PC-3 (cell line): Measurements from ENCODE around the gene EPGN. TPM values are rescaled to one million over a fixed set of nuclear protein-coding genes. Genes with fewer than 3 reads are reported as not detected.
A peak's percentile ranks its signal among the peaks of the same experiment; 100 is the strongest.
"Not testable (repeated sequence)": the region's sequence is repeated elsewhere in the genome, so short reads cannot be mapped to it uniquely, and the experiment has no call there.

ENCODE experiments used
- ATAC-seq: fragments of 200-7000 bp; cut with Tn5 transposase; 2 replicates; pipeline ENCODE4 v1.9.1; 2020; ENCODE audit warnings: mild to moderate bottlenecking, moderate library complexity
- BruUV-seq: library from RNA; stranded (reverse); fragments of 400-500 nt; replicated peaks from 2 replicates; lab custom pipeline; 2021; lab: Mats Ljungman, UMichigan
- CTCF ChIA-PET: fragments of 300-600 bp; sonication (Branson Sonifier 250); formaldehyde crosslinking; loops from one replicate; lab custom pipeline; 2022; ENCODE audit warnings: antibody characterized with exemption; lab: Charles Lee
- POLR2A ChIA-PET: fragments of 300-600 bp; sonication (Branson Sonifier 250); formaldehyde crosslinking; loops from one replicate; lab custom pipeline; 2022; ENCODE audit warnings: antibody characterized with exemption; ENCODE audit not compliant: unreplicated experiment; lab: Charles Lee
- DNase-seq: peaks from one replicate; pipeline ENCODE4 v3.0.0-alpha.2; 2015
- H2AFZ ChIP-seq: fragments of 300-600 bp; sonication (generic); 2 replicates; pipeline ENCODE4 v1.6.0; 2016; ENCODE audit warnings: antibody characterized with exemption, low read length
- H3F3A ChIP-seq: fragments of 300-600 bp; sonication (generic); one replicate; pipeline ENCODE4 v1.6.0; 2017; ENCODE audit warnings: antibody characterized with exemption, low read length, control low read depth, mild to moderate bottlenecking; ENCODE audit not compliant: unreplicated experiment
- H3K27ac ChIP-seq: fragments of 300-600 bp; sonication (generic); 2 replicates; pipeline ENCODE4 v1.5.1; 2016; ENCODE audit warnings: mild to moderate bottlenecking, low read length
- H3K27me3 ChIP-seq: fragments of 300-600 bp; sonication (generic); 2 replicates; pipeline ENCODE4 v1.6.1; 2016; ENCODE audit warnings: low read length, mixed read lengths
- H3K36me3 ChIP-seq: fragments of 300-600 bp; sonication (generic); 2 replicates; pipeline ENCODE4 v1.6.1; 2016; ENCODE audit warnings: low read depth, mixed run types, low read length, mixed read lengths
- H3K4me1 ChIP-seq: fragments of 300-600 bp; sonication (generic); 2 replicates; pipeline ENCODE4 v1.5.1; 2016; ENCODE audit warnings: low read length; ENCODE audit not compliant: insufficient read depth
- H3K4me2 ChIP-seq: fragments of 300-600 bp; sonication (generic); 2 replicates; pipeline ENCODE4 v1.6.0; 2016; ENCODE audit warnings: low read length
- H3K4me3 ChIP-seq: fragments of 300-600 bp; sonication (generic); 2 replicates; pipeline ENCODE4 v1.5.1; 2016; ENCODE audit warnings: mild to moderate bottlenecking, low read length, mixed read lengths
- H3K79me2 ChIP-seq: fragments of 300-600 bp; sonication (generic); 2 replicates; pipeline ENCODE4 v1.6.1; 2017; ENCODE audit warnings: low read length, mixed read lengths
- H3K9ac ChIP-seq: fragments of 300-600 bp; sonication (generic); 2 replicates; pipeline ENCODE4 v1.6.0; 2016; ENCODE audit warnings: mild to moderate bottlenecking, low read length
- H3K9me2 ChIP-seq: fragments of 300-600 bp; sonication (generic); replicated peaks from 2 replicates; pipeline ENCODE4 v1.6.1; 2016; ENCODE audit warnings: mixed run types, low read length, mixed read lengths
- H3K9me3 ChIP-seq: fragments of 300-600 bp; sonication (generic); 2 replicates; pipeline ENCODE4 v1.6.1; 2016; ENCODE audit warnings: low read length, mixed read lengths
- H4K20me1 ChIP-seq: fragments of 300-600 bp; sonication (generic); 2 replicates; pipeline ENCODE4 v1.6.1; 2016; ENCODE audit warnings: low read length, mixed read lengths
- CTCF ChIP-seq: fragments of 300-600 bp; sonication (generic); conservative IDR thresholded peaks from 2 replicates; pipeline ENCODE4 v1.5.1; 2017; ENCODE audit warnings: antibody characterized with exemption, low read depth, mild to moderate bottlenecking, low read length
- EZH2 ChIP-seq: fragments of 300-600 bp; sonication (generic); IDR thresholded peaks from one replicate; pipeline ENCODE4 v1.6.1; 2017; ENCODE audit warnings: antibody characterized with exemption, mild to moderate bottlenecking, low read length; ENCODE audit not compliant: unreplicated experiment
- EZH2phosphoT487 ChIP-seq: fragments of 300-600 bp; sonication (generic); IDR thresholded peaks from 2 replicates; pipeline ENCODE4 v1.6.1; 2018; ENCODE audit warnings: mild to moderate bottlenecking, antibody characterized with exemption, low read length, borderline replicate concordance
- intact Hi-C: fragments of 100-400 bp; cut with micrococcal nuclease; formaldehyde crosslinking; loops from 2 replicates; pipeline ENCODE4 v1.9.0; 2023
- total RNA-seq: library from RNA; depleted of rRNA; stranded (reverse); fragments of >200 nt; gene quantifications from 2 replicates; pipeline ENCODE4 v1.2.3, GENCODE V29; 2014

The EPGN gene
- total RNA-seq, 1 experiment from 2014 or later = 98.0 TPM

- H3K9me2 ChIP-seq = no peaks in the 10 kb centered on the region
- no peaks in the 10 kb centered on the region; the same call in 1 of the 2 replicates for H3K36me3 ChIP-seq
- H3K79me2 ChIP-seq = no peaks in the 10 kb centered on the region
- no peak overlapping the region for H3K9ac ChIP-seq
- H3K9me3 ChIP-seq = no peaks in the 10 kb centered on the region
- no peak overlapping the region for H3K27ac ChIP-seq
- no peak overlapping the region for H3K4me2 ChIP-seq
- intact Hi-C loops = no loop called here
- H3K4me1 ChIP-seq = peaks cover 17% of the 10 kb centered on the region
- no peak overlapping the region for H2AFZ ChIP-seq
- ATAC-seq (peak; percentile 37), DNase-seq (no peak)
- H3K27me3 ChIP-seq = no peaks in the 10 kb centered on the region
- no peaks in the 10 kb centered on the region for H4K20me1 ChIP-seq
- POLR2A ChIA-PET = no interaction called here
- TF ChIP-seq CTCF = no peak
- TF ChIP-seq EZH2 = no peak
- no peak for TF ChIP-seq EZH2phosphoT487
- CTCF ChIA-PET = no interaction called here
- no peaks in the 10 kb centered on the region for H3F3A ChIP-seq
- BruUV-seq = no TSS peak
- H3K4me3 ChIP-seq = no peak overlapping the region
Measured at GRCh38 chr4:74339501-74339900, 31.2 kb downstream of the EPGN start.

GRCh38 chr4:74340421-74340820, 32.2 kb downstream of the EPGN start:
- H3K4me3 ChIP-seq, ATAC-seq, H3K36me3 ChIP-seq, CTCF ChIA-PET, H3K9me2 ChIP-seq, BruUV-seq, H2AFZ ChIP-seq, H3K9ac ChIP-seq, H3K79me2 ChIP-seq, intact Hi-C loops, H3K9me3 ChIP-seq, H3K27ac ChIP-seq, POLR2A ChIA-PET, H3F3A ChIP-seq, H3K27me3 ChIP-seq, H4K20me1 ChIP-seq, H3K4me2 ChIP-seq, DNase-seq: not testable (repeated sequence)
- H3K4me1 ChIP-seq = peaks cover 17% of the 10 kb centered on the region

GRCh38 chr4:74344031-74344430, 35.8 kb downstream of the EPGN start:
- CTCF ChIA-PET = no interaction called here
- Histone ChIP-seq H3K9ac (no peak overlapping the region), H3K79me2 (no peaks in the 10 kb centered on the region), H4K20me1 (no peaks in the 10 kb centered on the region), H3K9me3 (no peaks in the 10 kb centered on the region), H2AFZ (no peak overlapping the region), H3K9me2 (no peaks in the 10 kb centered on the region), H3K4me3 (no peak overlapping the region), H3K36me3 (no peaks in the 10 kb centered on the region; the same call in 1 of the 2 replicates), H3K27ac (no peak overlapping the region), H3F3A (no peaks in the 10 kb centered on the region), H3K4me2 (no peak overlapping the region), H3K27me3 (no peaks in the 10 kb centered on the region), H3K4me1 (0 out of 2 replicates have a peak, but pooled peaks cover under 1% of the 10 kb centered on the region)
- no peak for DNase-seq
- ATAC-seq = no peak
- TF ChIP-seq CTCF = no peak
- no peak for TF ChIP-seq EZH2phosphoT487
- TF ChIP-seq EZH2 = no peak
- intact Hi-C loops = no loop called here
- BruUV-seq = no TSS peak
- POLR2A ChIA-PET = interaction anchor here (0.6 kb wide), 1 partner anchor 190 kb away, joined by 4 read pairs; no protein-coding TSS in a partner anchor
